Brain microvascular endothelial cell (primary cell): ENCODE data around the gene ACOXL.
"Not testable (repeated sequence)": the region's sequence is repeated elsewhere in the genome, so short reads cannot be mapped to it uniquely, and the experiment has no call there.

Source experiments
- DNase-seq: peaks from one replicate; pipeline ENCODE4 v3.0.0-alpha.2; 2020
- H3K27ac ChIP-seq: fragments of 250-450 bp; sonication (Bioruptor Pico); 2 replicates; pipeline ENCODE4 v1.5.1; 2020; ENCODE audit warnings: mild to moderate bottlenecking, moderate library complexity
- H3K27me3 ChIP-seq: fragments of 250-450 bp; sonication (Bioruptor Pico); replicated peaks from 2 replicates; pipeline ENCODE4 v1.5.1; 2020; ENCODE audit warnings: mild to moderate bottlenecking
- H3K36me3 ChIP-seq: fragments of 250-450 bp; sonication (Bioruptor Pico); replicated peaks from 2 replicates; pipeline ENCODE4 v1.5.1; 2020; ENCODE audit warnings: mild to moderate bottlenecking
- H3K4me3 ChIP-seq: 2 replicates; pipeline ENCODE4 v1.5.1; 2011; ENCODE audit warnings: low read depth, mild to moderate bottlenecking, control low read depth, low read length, moderate library complexity
- in situ Hi-C: cut with HindIII; loops from 2 replicates; pipeline ENCODE4 v1.10.0; 2017; ENCODE audit warnings: low sequenced_read_pairs, low pct_ligation_motif_present
- TF ChIP-seq, protein P1 (sequence below): IDR thresholded peaks from 2 replicates; pipeline ENCODE4 v1.5.1; 2011; ENCODE audit warnings: low read depth, mild to moderate bottlenecking, moderate library complexity, low read length, control low read depth, inconsistent platforms; ENCODE audit errors: missing control alignments

The ACOXL gene

GRCh38 chr2:110955556-110955955, 223.2 kb downstream of the ACOXL start:
- Histone ChIP-seq H3K36me3 (no peaks in the 10 kb centered on the region), H3K4me3 (no peak overlapping the region), H3K27me3 (peaks cover 6% of the 10 kb centered on the region), H3K27ac (no peak overlapping the region)
- in situ Hi-C loops = no loop called here
- TF ChIP-seq, protein P1, sequence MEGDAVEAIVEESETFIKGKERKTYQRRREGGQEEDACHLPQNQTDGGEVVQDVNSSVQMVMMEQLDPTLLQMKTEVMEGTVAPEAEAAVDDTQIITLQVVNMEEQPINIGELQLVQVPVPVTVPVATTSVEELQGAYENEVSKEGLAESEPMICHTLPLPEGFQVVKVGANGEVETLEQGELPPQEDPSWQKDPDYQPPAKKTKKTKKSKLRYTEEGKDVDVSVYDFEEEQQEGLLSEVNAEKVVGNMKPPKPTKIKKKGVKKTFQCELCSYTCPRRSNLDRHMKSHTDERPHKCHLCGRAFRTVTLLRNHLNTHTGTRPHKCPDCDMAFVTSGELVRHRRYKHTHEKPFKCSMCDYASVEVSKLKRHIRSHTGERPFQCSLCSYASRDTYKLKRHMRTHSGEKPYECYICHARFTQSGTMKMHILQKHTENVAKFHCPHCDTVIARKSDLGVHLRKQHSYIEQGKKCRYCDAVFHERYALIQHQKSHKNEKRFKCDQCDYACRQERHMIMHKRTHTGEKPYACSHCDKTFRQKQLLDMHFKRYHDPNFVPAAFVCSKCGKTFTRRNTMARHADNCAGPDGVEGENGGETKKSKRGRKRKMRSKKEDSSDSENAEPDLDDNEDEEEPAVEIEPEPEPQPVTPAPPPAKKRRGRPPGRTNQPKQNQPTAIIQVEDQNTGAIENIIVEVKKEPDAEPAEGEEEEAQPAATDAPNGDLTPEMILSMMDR = no peak
- DNase-seq = no peak

GRCh38 chr2:110957293-110957692, 224.9 kb downstream of the ACOXL start:
- Histone ChIP-seq H3K27me3 (peaks cover 13% of the 10 kb centered on the region), H3K4me3 (no peak overlapping the region), H3K27ac (no peak overlapping the region), H3K36me3 (no peaks in the 10 kb centered on the region)
- TF ChIP-seq, protein P1 = no peak
- DNase-seq = no peak
- in situ Hi-C loops = no loop called here

- H3K4me3 ChIP-seq = no peak overlapping the region
- in situ Hi-C loops = no loop called here
- H3K27me3 ChIP-seq = peaks cover 13% of the 10 kb centered on the region
- no peak for DNase-seq
- TF ChIP-seq, protein P1 = no peak
- H3K36me3 ChIP-seq = no peaks in the 10 kb centered on the region
- H3K27ac ChIP-seq = no peak overlapping the region
Observed at GRCh38 chr2:110958346-110959119, 226.2 kb downstream of the ACOXL start.

GRCh38 chr2:110959198-110959597, 226.8 kb downstream of the ACOXL start:
- in situ Hi-C loops = no loop called here
- Histone ChIP-seq H3K4me3 (no peak overlapping the region), H3K27me3 (peaks cover 18% of the 10 kb centered on the region), H3K27ac (no peak overlapping the region), H3K36me3 (no peaks in the 10 kb centered on the region)
- no peak for DNase-seq
- TF ChIP-seq, protein P1 = no peak

GRCh38 chr2:110960281-110960680, 227.9 kb downstream of the ACOXL start:
- Histone ChIP-seq H3K36me3 (no peaks in the 10 kb centered on the region), H3K27me3 (peaks cover 18% of the 10 kb centered on the region), H3K27ac (no peak overlapping the region), H3K4me3 (no peak overlapping the region)
- in situ Hi-C loops = no loop called here
- TF ChIP-seq, protein P1 = no peak
- no peak for DNase-seq

DNA sequence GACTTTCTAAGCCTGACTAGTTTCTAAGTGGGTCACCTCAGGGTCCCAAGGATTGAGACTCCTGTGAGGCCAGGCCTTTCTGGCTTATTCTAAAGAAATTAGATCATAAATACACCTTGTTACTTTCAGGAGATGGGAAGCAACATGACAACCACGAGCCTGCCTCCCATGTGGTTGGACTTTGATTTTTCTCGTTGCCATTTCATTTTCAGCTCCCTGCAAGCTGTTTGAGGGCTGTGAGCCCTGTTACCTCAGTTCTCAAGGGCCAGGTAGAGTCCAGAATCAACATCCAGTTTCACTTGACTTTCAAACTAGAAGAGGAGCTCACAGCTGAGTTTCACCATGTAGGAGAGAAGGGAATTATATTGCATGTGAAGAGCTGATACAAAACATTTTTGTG, 228.6 kb downstream of the ACOXL start:
- no peak for DNase-seq
- Histone ChIP-seq H3K27ac (no peak overlapping the region), H3K36me3 (no peaks in the 10 kb centered on the region), H3K27me3 (peaks cover 18% of the 10 kb centered on the region), H3K4me3 (no peak overlapping the region)
- in situ Hi-C loops = no loop called here
- TF ChIP-seq, protein P1 = no peak

- H3K4me3 ChIP-seq, H3K36me3 ChIP-seq, H3K27ac ChIP-seq, DNase-seq, in situ Hi-C loops: not testable (repeated sequence)
- peaks cover 18% of the 10 kb centered on the region for H3K27me3 ChIP-seq
Observed at GRCh38 chr2:110961643-110962042, 229.3 kb downstream of the ACOXL start.
